ENCODE results near the gene SPAG16. TPM values are rescaled to one million over a fixed set of nuclear protein-coding genes. Genes with fewer than 3 reads are reported as not detected.

The SPAG16 gene
- total and polyA plus RNA-seq, 5 donors: 19.9 to 28.7 (median 23.2) TPM

DNA sequence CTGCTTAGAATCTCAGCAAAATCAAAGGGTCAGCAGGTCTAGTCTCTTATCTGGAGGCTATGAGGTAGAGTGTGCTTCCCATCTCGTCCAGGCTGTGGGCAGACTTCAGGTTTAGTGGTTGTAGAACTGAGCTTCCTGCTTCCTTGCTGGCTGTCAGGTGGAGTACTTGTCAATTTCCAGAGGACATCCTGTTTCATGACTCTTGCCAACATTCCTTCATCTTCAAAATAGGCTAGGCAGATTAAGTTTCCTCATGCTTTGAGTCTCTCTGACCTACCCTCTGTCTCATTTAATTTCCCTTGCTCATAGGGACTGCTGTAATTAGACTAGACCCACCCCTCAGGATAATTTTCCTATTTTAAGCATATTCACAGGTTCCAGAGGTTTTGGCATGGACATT, 562.6 kb downstream of the SPAG16 start:
- H3K27ac ChIP-seq (ENCODE audit: low read length): no peak overlapping the region
- no peaks in the 10 kb centered on the region for H3K9me3 ChIP-seq (ENCODE audit: control insufficient read depth, low read length)
- 18% methylated on average over 1 of the region's 1 CpG for WGBS
- H3K4me1 ChIP-seq (ENCODE audit: control insufficient read depth, insufficient read depth, low read length): no peaks in the 10 kb centered on the region
- DNase-seq (no peak), ATAC-seq (no peak)
- no peak overlapping the region for H3K4me3 ChIP-seq (ENCODE audit: low read length)
- H3K27me3 ChIP-seq (ENCODE audit: control insufficient read depth, insufficient read depth): no peaks in the 10 kb centered on the region
- intact Hi-C loops (cut with DNase I): no loop called here

DNA sequence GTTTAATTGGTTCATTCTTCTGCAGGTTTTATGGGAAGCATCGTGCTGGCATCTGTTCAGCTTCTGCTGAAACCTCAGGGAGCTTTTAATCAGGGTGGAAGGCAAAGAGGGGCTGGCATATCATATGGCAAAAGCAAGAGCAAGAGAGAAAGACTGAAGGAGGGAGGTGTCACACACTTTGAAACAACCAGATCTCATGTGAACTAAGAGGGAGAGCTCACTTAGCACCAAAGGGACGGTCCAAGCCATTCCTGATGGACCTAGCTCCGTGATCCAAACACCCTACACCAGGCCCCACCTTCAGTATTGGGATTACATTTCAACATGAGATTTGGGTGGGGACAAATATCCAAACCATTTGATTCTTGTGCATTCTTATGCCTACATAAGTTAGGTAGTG, 563.1 kb downstream of the SPAG16 start:
- H3K9me3 ChIP-seq (ENCODE audit: control insufficient read depth, low read length): no peaks in the 10 kb centered on the region
- DNase-seq: no peak
- no peak overlapping the region for H3K27ac ChIP-seq (ENCODE audit: low read length)
- intact Hi-C loops (cut with DNase I): no loop called here
- no peaks in the 10 kb centered on the region for H3K4me1 ChIP-seq (ENCODE audit: control insufficient read depth, insufficient read depth, low read length)
- no peaks in the 10 kb centered on the region for H3K27me3 ChIP-seq (ENCODE audit: control insufficient read depth, insufficient read depth)
- no peak for ATAC-seq
- H3K4me3 ChIP-seq (ENCODE audit: low read length): no peak overlapping the region
- 90% methylated on average over 3 of the region's 3 CpGs for WGBS

DNA sequence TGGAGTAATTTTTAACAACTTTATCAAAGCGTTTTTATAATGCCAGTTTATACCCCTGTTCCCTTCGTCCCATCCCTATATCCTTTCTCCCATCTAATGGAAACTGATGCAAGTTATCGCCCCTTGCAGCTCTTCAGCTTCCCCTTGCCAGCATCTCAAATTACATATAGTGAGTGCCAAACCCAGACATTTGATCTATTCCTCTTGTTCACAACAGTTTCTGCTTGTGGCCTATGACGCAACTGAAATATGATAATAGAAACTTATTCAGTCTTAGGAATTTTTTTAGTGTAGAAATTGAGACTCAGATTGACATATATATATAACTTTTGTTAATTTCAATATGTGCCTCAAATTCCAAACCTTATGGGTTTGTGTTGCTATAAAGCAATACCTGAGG, 564.4 kb downstream of the SPAG16 start:
- intact Hi-C loops (cut with DNase I): no loop called here
- no peaks in the 10 kb centered on the region for H3K9me3 ChIP-seq (ENCODE audit: control insufficient read depth, low read length)
- 51% methylated on average over 4 of the region's 4 CpGs for WGBS
- H3K4me3 ChIP-seq (ENCODE audit: low read length): no peak overlapping the region
- H3K27me3 ChIP-seq (ENCODE audit: control insufficient read depth, insufficient read depth): no peaks in the 10 kb centered on the region
- ATAC-seq (no peak), DNase-seq (no peak)
- no peak overlapping the region for H3K27ac ChIP-seq (ENCODE audit: low read length)
- no peaks in the 10 kb centered on the region for H3K4me1 ChIP-seq (ENCODE audit: control insufficient read depth, insufficient read depth, low read length)

DNA sequence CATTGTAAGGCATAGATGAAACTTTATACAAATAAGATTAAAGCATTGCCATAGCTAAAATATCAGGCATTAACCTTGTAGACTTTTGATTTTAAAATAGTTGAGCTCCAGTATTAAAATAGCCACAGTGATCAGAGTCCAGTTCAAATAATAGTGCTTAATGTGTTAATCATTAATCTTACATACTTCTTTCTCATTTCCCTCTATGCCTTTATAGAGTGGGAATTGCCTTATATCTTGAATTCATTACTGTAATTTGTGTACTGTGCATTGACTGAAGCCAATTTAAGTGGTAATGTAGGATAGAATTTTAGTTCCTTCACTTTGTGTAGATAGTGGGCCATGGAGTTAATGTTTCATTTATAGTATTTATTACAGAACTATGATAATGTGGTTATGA, 577.4 kb downstream of the SPAG16 start:
- H3K27me3 ChIP-seq (ENCODE audit: control insufficient read depth, insufficient read depth): no peaks in the 10 kb centered on the region
- no peak overlapping the region for H3K27ac ChIP-seq (ENCODE audit: low read length)
- no peak overlapping the region for H3K4me3 ChIP-seq (ENCODE audit: low read length)
- intact Hi-C loops (cut with DNase I): no loop called here
- DNase-seq: no peak
- no peaks in the 10 kb centered on the region for H3K9me3 ChIP-seq (ENCODE audit: control insufficient read depth, low read length)
- no peak for ATAC-seq
- H3K4me1 ChIP-seq (ENCODE audit: control insufficient read depth, insufficient read depth, low read length): no peaks in the 10 kb centered on the region

DNA sequence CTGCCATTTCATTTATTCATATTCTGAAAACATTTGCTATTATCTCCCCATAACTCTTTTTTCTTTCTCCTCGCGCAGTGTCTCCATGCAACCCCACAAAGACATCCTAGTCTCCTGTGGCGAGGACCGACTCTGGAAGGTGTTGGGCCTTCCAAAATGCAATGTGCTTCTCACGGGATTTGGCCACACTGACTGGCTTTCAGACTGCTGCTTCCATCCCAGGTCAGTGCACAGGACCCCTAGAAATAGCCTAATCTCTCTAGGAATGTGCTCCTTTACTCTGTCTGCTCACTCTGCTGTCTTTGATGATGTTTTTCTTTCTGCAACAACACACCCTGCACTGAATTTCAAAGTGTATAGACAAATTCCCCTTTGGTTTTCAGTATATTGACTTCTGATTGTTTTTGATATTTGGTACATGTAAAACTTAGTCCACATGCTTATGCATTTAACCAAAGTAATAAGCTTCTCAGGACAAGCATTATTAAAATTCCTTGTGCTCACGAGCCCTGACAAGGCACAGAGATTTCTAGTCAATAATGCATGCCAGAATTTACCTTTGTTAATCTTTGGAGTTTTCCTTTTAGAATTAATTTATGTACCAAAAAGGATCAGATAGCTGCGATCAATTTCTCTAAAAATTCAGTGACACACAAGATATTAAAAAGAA, 578.3 kb downstream of the SPAG16 start:
- no peak for DNase-seq
- ATAC-seq: no peak
- Histone ChIP-seq H3K4me3 (ENCODE audit: low read length) (no peak overlapping the region), H3K27me3 (ENCODE audit: control insufficient read depth, insufficient read depth) (no peaks in the 10 kb centered on the region), H3K27ac (ENCODE audit: low read length) (no peak overlapping the region), H3K9me3 (ENCODE audit: control insufficient read depth, low read length) (no peaks in the 10 kb centered on the region), H3K4me1 (ENCODE audit: control insufficient read depth, insufficient read depth, low read length) (no peaks in the 10 kb centered on the region)
- WGBS: 71% methylated on average over 7 of the region's 7 CpGs
- intact Hi-C loops (cut with DNase I): no loop called here

DNA sequence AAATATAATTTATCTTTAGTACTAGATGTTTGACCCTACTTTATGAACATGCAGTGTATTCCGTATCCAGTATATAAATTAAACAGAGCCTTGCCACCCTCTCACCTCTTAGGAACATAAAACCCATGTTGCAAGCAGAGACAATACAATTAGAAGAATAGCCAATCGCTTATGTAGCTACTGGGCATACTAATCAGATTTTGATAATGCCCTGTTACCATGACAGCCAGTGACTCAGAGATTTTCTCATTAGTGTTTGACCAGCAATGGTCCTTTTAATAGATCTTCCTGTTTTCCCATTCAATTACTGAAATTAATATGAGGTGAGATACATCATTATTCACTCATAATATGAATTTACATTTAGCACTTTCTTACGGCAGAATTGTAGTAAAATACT, 579.3 kb downstream of the SPAG16 start:
- DNase-seq (no peak), ATAC-seq (no peak)
- intact Hi-C loops (cut with DNase I): no loop called here
- no peaks in the 10 kb centered on the region for H3K9me3 ChIP-seq (ENCODE audit: control insufficient read depth, low read length)
- WGBS: 49% methylated on average over 3 of the region's 3 CpGs
- H3K4me1 ChIP-seq (ENCODE audit: control insufficient read depth, insufficient read depth, low read length): no peaks in the 10 kb centered on the region
- H3K27me3 ChIP-seq (ENCODE audit: control insufficient read depth, insufficient read depth): no peaks in the 10 kb centered on the region
- H3K27ac ChIP-seq (ENCODE audit: low read length): no peak overlapping the region
- no peak overlapping the region for H3K4me3 ChIP-seq (ENCODE audit: low read length)

DNA sequence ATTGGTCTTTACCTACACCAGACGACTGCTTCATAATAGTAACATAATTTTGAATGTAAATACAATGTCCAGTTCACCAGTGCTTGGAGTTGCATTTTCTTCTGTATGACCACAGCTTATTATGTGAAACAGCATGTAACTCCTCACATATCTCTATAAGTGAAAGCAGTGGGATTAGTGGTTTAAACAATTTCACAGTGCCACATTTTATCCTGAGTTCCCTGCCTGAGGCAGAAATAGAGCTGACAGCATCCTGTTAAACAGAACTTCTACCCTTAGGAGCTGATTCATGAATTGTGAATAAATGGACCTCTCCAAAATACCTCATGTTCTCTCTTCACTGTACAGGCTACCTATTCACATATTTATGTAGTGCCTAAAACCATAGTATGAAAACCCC, 584.3 kb downstream of the SPAG16 start:
- ATAC-seq: no peak
- H3K27ac ChIP-seq (ENCODE audit: low read length): no peak overlapping the region

DNA sequence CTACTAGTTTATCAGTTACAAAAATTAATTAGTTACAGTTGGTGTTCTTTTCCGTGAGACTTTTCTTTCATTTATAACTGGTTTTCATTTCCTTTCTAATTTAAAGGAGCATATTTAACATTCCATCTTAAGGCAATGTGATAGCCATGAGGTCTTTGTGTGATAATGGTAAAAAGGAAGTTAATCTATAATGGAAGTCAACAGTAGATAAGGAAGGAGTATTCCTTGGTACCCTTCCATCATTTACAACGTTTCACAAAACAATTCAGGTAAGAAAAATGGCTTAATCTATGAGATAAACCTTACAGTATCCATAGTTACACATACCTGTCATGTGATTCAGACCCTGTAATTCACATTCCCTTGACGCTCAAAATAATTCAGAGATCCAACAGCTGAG, 601.2 kb downstream of the SPAG16 start:
- no peak overlapping the region for H3K27ac ChIP-seq (ENCODE audit: low read length)
- no peaks in the 10 kb centered on the region for H3K4me1 ChIP-seq (ENCODE audit: control insufficient read depth, insufficient read depth, low read length)
- intact Hi-C loops (cut with DNase I): no loop called here
- ATAC-seq: no peak
- H3K9me3 ChIP-seq (ENCODE audit: control insufficient read depth, low read length): no peaks in the 10 kb centered on the region
- no peak for DNase-seq
- 43% methylated on average over 3 of the region's 3 CpGs for WGBS
- H3K4me3 ChIP-seq (ENCODE audit: low read length): no peak overlapping the region
- H3K27me3 ChIP-seq (ENCODE audit: control insufficient read depth, insufficient read depth): no peaks in the 10 kb centered on the region

More for the DNA sequence above, 584.3 kb downstream of the SPAG16 start:
- DNase-seq: no peak
- Histone ChIP-seq H3K27me3 (ENCODE audit: control insufficient read depth, insufficient read depth) (no peaks in the 10 kb centered on the region), H3K4me3 (ENCODE audit: low read length) (no peak overlapping the region), H3K9me3 (ENCODE audit: control insufficient read depth, low read length) (no peaks in the 10 kb centered on the region), H3K4me1 (ENCODE audit: control insufficient read depth, insufficient read depth, low read length) (no peaks in the 10 kb centered on the region)
- intact Hi-C loops (cut with DNase I): no loop called here
- 0% methylated on average over 1 of the region's 1 CpG for WGBS

DNA sequence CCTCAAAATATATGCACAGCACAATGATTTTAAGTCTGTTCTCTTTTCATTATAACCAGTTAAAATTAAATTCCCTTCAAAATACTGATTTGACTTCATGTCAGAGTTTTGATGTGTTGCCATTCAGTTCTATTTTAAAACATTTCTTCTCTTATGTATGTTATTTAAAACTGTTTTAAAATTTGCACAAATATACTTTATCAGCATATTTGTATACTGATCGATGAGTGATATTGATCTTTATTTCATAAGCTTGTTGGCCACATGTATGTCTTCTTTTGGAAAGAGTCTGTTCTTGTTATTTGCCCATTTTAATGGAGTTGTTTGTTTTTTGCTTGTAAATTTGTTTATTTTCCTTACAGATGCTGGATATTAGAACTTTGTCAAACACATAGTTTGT, 630.2 kb downstream of the SPAG16 start:
- Histone ChIP-seq H3K4me3 (ENCODE audit: low read length) (no peak overlapping the region), H3K9me3 (ENCODE audit: control insufficient read depth, low read length) (no peaks in the 10 kb centered on the region), H3K27ac (ENCODE audit: low read length) (no peak overlapping the region), H3K27me3 (ENCODE audit: control insufficient read depth, insufficient read depth) (no peaks in the 10 kb centered on the region), H3K4me1 (ENCODE audit: control insufficient read depth, insufficient read depth, low read length) (no peaks in the 10 kb centered on the region)
- WGBS: 2% methylated on average over 1 of the region's 1 CpG
- DNase-seq: no peak
- intact Hi-C loops (cut with DNase I): no loop called here
- no peak for ATAC-seq

DNA sequence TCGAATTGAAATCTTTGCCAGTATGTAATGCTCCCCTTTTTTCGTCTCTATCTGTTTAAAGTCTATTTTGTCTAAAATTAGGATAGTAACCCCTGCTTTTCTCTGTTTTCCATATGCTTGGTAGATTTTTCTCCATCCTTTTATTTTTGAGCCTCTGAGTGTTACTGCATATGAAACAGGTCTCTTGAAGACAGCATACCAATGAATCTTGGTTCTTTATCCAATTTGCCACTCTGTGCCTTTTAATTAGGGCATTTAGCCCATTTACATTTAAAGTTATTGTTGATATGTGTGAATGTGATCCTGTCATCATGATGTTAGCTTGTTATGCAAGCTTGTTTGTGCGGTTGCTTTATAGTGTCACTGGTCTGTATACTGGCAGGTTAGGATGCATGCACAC, 635.8 kb downstream of the SPAG16 start:
- Histone ChIP-seq H3K9me3 (ENCODE audit: control insufficient read depth, low read length) (no peaks in the 10 kb centered on the region), H3K4me3 (ENCODE audit: low read length) (no peak overlapping the region), H3K27ac (ENCODE audit: low read length) (no peak overlapping the region), H3K27me3 (ENCODE audit: control insufficient read depth, insufficient read depth) (no peaks in the 10 kb centered on the region), H3K4me1 (ENCODE audit: control insufficient read depth, insufficient read depth, low read length) (no peaks in the 10 kb centered on the region)
- WGBS: 61% methylated on average over 3 of the region's 3 CpGs
- intact Hi-C loops (cut with DNase I): no loop called here
- DNase-seq (no peak), ATAC-seq (no peak)

DNA sequence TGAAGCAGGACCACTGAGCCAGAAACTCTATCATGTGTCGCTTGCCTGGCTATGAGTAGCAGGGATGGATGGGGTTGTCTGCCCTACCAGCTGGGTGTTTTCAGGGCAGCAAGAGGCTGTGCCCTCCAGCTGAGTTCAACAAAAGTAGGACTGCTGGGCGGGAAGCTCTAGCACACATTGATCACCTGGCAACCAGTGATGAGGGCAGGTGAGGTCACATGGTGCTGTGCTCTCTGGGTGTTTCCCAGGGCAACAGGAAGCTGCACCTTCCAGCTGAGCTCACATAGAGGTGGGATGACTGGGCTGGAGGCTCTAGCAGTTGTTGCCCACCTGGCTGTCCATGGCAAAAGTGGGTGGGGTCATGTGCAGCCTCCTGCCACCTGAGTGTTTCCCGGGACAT, 639.3 kb downstream of the SPAG16 start:
- WGBS: 78% methylated on average over 3 of the region's 3 CpGs
- H3K9me3 ChIP-seq (ENCODE audit: control insufficient read depth, low read length): no peaks in the 10 kb centered on the region
- DNase-seq: no peak
- no peaks in the 10 kb centered on the region for H3K4me1 ChIP-seq (ENCODE audit: control insufficient read depth, insufficient read depth, low read length)
- no peak overlapping the region for H3K27ac ChIP-seq (ENCODE audit: low read length)
- ATAC-seq: no peak
- intact Hi-C loops (cut with DNase I): no loop called here
- no peaks in the 10 kb centered on the region for H3K27me3 ChIP-seq (ENCODE audit: control insufficient read depth, insufficient read depth)
- H3K4me3 ChIP-seq (ENCODE audit: low read length): no peak overlapping the region

DNA sequence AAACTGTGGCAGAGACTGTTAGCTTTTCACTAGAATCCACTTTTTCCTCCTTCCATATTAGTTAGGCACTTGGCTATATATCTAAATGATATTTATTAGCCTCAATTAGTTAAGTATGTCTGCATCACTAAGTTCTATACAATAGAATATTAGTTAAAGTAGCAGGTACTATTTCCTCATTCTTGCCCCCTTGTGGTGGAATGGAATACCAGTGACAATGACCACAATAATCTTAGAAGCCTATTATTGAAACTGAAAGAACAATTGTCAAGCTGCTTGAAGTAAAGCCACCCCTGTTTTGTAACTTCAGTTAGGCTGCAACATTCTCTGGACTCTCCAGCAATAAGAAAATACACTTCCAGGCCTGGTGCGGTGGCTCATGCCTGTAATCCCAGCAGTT, 650.3 kb downstream of the SPAG16 start:
- no peak for DNase-seq
- intact Hi-C loops (cut with DNase I): no loop called here
- no peak for ATAC-seq
- 88% methylated on average over 1 of the region's 1 CpG for WGBS
- H3K27me3 ChIP-seq (ENCODE audit: control insufficient read depth, insufficient read depth): no peaks in the 10 kb centered on the region
- no peak overlapping the region for H3K27ac ChIP-seq (ENCODE audit: low read length)
- no peaks in the 10 kb centered on the region for H3K4me1 ChIP-seq (ENCODE audit: control insufficient read depth, insufficient read depth, low read length)
- H3K4me3 ChIP-seq (ENCODE audit: low read length): no peak overlapping the region
- no peaks in the 10 kb centered on the region for H3K9me3 ChIP-seq (ENCODE audit: control insufficient read depth, low read length)

All from right cardiac atrium (tissue), 5 donors.